ENCODE data around the gene NELFB.

DNA sequence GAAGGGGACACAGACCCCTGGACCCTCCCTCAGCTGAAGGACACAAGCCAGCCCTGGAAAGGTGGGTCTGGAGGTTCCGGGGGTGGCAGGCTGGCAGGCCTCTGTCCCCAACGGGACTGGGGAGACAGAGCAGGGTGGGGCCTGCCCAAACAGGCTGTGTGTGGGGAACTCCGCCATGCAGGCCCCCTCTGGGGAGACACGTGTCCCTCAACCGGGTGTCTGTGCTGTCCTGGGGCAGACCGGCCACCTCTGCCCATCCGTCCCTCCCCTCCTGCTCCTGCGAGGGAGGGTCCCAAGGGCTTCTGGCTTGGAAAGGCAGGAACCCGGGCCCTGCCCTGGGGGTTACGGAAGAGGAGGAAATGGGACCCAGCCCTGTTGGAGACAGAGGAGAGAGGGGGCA is 23.0 kb upstream of the NELFB start:
- TF ChIP-seq POLR2AphosphoS5 (IDR thresholded peaks at IDR 0.05), result no peak
- TF ChIP-seq, protein P1, sequence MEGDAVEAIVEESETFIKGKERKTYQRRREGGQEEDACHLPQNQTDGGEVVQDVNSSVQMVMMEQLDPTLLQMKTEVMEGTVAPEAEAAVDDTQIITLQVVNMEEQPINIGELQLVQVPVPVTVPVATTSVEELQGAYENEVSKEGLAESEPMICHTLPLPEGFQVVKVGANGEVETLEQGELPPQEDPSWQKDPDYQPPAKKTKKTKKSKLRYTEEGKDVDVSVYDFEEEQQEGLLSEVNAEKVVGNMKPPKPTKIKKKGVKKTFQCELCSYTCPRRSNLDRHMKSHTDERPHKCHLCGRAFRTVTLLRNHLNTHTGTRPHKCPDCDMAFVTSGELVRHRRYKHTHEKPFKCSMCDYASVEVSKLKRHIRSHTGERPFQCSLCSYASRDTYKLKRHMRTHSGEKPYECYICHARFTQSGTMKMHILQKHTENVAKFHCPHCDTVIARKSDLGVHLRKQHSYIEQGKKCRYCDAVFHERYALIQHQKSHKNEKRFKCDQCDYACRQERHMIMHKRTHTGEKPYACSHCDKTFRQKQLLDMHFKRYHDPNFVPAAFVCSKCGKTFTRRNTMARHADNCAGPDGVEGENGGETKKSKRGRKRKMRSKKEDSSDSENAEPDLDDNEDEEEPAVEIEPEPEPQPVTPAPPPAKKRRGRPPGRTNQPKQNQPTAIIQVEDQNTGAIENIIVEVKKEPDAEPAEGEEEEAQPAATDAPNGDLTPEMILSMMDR (IDR thresholded peaks at IDR 0.05 in 8 of 11, conservative IDR thresholded peaks at IDR 0.05 in 3 of 11), result no peak

Measured in spleen (tissue), 7 donors.